GM21576 (cell line): Measurements from ENCODE around the gene DPP6.
"Not testable (repeated sequence)": the region's sequence is repeated elsewhere in the genome, so short reads cannot be mapped to it uniquely, and the experiment has no call there.

Experiments used
- ATAC-seq: cut with Tn5 transposase; IDR thresholded peaks from one replicate; pipeline ENCODE4 v1.9.1; 2021; ENCODE audit warnings: mild to moderate bottlenecking, moderate library complexity; ENCODE audit not compliant: unreplicated experiment

Gene DPP6

DNA sequence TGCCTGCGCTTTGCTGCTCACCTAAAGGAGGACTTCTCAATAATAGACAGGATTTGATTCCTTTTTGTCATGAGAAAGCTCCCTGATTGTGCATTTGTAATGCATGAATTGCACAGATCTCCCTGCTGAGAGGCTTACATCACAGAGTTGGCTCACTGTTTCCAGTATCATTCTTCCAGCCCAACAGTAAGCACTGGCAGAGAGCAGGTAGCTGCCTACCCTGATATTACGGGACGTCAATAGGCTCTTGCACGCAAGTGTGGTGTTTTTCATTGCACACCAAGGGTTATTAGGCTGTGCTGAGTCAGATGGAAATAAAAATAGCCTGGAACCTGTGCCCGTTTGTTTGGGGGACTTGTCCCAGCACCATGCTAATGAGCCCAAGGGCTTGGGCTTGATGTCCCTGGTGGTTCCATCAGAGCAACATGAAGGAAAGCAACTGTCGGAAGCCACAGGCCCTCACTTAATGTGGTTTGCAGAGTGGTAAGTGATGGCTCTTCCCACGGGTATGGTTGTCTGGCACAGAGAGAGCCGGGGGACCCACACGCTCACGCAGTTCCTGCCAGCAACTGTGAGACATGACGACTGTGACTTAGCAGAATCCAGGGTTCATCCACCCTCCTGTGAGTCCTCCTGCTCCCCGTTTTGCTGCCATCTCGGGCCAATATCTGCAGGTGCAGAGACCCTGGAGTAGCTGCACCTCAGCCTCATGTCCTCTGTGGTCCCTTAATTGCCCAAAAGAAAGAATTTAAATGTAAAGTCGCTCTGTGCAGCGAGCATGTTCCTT is 20.4 kb downstream of the DPP6 start:
- not testable (repeated sequence) for ATAC-seq

- not testable (repeated sequence) for ATAC-seq
These were observed 26.3 kb downstream of the DPP6 start for GRCh38 chr7:154078523-154078922.

DNA sequence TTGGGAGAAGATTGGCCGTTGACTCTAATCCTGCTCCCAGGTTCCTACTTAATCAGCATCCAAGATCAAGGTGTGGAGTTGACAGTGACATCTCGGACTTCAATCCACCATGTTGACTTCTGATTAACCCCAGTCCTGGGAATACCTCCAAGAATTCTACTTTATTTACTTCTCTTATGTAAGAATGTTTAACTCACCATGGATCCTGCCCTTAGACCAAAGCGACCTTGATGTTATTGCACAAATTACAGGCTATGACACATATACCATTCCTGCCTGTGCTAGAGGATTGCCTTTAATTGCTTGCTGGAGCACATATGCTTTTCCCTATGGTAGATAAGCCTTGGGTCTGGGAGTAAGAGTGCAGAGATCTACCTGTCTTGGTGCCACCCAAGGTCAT is 28.1 kb downstream of the DPP6 start:
- not testable (repeated sequence) for ATAC-seq

DNA sequence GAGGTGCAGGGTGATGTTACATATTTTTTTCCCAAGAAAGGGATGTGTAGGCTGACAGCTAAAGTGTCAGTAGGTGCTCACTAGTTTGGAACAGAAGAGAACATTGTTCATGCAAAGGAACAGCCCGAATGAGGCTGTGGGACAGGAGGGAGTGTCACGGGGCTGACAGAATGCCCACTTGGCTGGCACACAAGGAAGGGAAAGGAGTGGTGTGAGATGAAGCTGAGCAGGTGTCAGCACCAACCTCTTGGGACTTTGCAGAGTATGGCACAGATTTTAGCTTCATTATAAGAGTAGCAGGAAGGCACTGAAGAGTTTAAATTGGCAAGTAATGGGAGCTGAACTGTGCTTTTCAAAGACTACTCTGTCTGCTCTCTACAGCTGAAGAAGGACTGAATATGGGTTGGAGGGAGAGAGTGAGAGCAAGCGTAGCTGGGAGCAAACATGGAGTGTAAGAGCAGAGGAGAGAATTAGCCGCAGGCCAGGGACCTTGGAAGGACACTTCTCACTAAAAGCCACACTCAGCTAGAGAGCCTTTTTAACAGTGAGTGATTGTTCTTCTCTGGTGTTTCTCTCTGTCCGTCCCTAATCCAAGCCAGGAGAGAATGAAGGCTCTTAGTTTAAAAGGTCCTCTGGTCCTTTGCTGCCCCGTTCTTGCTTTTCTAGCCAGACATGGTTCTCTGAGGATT is 35.0 kb downstream of the DPP6 start:
- not testable (repeated sequence) for ATAC-seq

- not testable (repeated sequence) for ATAC-seq
These were observed 39.9 kb downstream of the DPP6 start for GRCh38 chr7:154092093-154092492.

GRCh38 chr7:154095201-154095600 is 43.0 kb downstream of the DPP6 start:
- not testable (repeated sequence) for ATAC-seq

- not testable (repeated sequence) for ATAC-seq
These were observed 52.9 kb downstream of the DPP6 start for GRCh38 chr7:154105063-154105462.

GRCh38 chr7:154109615-154110014 is 57.4 kb downstream of the DPP6 start:
- ATAC-seq, result not testable (repeated sequence)

DNA sequence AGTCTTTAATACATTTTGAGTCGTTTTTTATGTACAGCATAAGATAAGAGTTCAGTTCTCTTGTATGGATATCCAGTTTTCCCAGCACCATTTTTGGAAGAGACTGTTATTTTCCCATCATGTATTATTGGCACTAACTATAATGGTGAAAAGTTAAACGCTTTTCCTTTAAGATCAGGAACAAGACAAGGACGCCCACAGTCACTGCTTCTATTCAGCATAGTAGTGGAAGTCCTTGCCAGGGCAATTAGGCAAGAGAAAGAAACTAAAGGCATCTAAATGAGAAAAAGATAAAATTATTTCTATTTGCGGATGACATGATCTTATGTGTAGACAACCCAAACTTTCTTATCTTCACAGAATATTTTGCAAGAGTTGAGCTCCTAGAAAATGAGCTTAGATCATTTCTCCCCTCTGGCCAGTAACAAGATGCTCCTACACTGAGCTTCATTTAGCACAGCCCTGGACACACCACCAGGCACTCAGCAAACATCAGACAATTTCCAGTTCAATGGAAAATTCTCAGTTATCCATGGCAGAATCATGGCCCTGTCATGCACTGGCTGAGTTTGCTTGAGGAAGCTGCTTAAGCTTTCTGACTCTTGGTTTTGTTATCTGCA is 61.6 kb downstream of the DPP6 start:
- ATAC-seq, result not testable (repeated sequence)

DNA sequence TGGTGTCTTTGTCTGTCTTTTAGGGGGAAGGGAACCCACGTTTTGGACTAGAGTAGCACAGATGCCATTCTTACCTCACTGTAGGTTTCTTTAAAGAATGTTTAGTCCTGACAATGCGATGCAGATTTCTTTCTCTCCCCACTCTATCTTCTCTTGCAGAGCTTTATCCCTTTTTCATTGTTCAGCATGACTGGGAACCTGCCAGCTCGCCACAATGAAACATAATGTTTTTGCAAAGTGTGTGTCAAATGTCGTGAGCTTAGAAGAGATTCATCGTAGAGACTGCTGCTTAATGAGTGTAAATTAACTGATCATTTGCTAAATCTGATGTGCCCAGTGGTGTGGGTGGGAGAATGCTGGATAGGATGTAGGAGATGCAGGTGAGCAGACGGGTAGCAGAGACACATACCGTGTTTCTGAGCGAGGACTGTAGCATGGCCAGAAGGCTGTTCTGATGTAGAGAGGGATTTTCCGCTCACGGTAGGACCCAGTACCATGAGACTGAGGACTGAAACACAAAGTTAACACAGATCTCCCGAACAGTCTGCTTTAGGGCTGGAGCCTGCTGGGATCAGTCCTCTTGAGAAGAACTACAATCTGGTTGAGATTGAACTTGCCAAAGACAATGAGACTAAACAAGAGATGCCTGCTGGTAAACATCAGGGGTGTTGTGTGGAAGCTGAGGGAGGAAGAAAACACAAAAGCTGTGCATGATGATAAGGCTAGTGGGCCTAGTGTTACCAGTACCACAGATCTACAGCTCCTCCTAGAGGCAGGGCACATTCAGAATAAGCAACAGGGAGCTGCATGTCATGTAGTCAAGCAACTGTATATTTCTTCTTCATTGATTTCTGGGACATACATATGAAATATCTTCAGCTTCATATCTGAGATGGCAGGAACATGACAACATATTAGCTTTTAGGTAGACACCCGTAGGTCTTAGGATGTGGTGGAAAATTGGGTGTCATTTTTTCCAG is 65.5 kb downstream of the DPP6 start:
- not testable (repeated sequence) for ATAC-seq

- not testable (repeated sequence) for ATAC-seq
These were observed 68.6 kb downstream of the DPP6 start for GRCh38 chr7:154120825-154121224.

- ATAC-seq, result not testable (repeated sequence)
These were observed 70.5 kb downstream of the DPP6 start for GRCh38 chr7:154122720-154123119.

GRCh38 chr7:154123397-154123796 is 71.2 kb downstream of the DPP6 start:
- ATAC-seq, result not testable (repeated sequence)

DNA sequence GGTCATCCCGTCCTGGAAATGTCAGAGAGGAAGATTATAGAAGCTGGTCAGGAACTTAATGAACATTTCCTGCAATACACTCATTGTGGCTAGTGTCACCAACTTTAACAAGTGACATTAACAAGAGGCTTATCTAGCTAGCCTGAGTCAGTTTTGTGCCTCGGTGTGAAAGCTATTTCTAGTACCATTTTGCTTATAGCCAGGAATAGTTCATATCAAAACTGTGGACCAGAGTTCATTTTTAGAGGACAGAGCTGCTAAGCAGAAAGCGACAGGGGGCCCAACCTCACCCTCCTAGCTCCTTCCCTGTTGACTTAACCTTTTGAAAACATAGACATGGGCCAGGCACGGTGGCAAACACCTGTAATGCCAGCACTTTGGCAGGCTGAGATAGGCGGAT is 76.9 kb downstream of the DPP6 start:
- not testable (repeated sequence) for ATAC-seq

GRCh38 chr7:154132617-154133016 is 80.4 kb downstream of the DPP6 start:
- not testable (repeated sequence) for ATAC-seq

- ATAC-seq, result not testable (repeated sequence)
These were observed 81.6 kb downstream of the DPP6 start for GRCh38 chr7:154133703-154134277.

DNA sequence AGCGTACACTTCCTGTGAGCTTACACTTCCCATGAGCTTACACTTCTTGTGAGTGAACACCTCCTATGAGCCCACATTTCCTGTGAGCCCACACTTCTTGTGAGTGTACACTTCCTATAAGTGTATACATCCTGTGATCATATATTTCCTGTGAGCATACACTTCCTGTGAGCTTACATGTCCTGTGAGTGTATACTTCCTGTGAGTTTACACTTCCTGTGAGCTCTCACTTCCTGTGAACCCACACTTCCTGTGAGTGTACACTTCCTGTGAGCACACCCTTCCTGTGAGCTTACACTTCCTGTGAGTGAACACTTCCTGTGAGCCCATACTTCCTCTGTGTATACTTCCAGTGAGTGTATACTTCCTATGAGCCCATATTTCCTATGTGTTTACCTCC is 82.5 kb downstream of the DPP6 start:
- ATAC-seq, result not testable (repeated sequence)

GRCh38 chr7:154135646-154136045 is 83.4 kb downstream of the DPP6 start:
- ATAC-seq, result not testable (repeated sequence)

DNA sequence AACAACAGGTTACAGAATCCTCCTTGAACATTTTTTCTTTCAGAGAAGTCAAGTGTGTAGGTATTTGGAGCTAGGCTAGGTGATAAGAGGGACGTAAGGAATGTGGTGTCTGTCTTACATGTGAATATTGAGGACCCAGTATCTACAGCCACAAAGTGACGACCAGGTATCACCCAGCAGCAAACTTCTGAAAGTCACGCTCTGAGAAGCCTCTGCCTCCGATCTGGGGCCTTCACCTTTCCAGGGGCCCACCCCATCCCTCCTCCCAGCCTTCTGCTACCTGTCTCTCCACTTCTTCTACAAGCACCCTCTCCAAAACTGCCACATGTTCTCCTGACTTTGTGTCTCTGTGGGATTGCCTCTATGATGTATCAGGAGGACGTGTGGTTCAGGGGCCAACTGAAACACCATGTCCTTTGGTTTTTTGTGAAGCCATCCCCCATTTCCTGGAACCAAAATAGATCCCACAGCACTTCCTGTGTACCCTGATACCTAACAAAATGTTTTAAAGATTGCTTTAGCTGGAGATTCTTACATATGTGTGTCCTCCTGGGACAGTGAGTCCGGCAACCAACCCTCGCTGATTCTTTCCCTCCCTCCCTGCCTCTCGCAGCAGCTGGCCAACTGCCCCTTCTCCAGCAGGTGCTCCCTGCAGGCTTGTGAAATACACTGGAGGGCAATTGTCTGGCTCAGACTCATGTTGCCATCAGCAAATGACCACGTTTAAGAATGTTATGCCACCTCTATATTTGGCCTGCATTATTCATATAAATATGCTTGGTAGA is 93.9 kb downstream of the DPP6 start:
- not testable (repeated sequence) for ATAC-seq
